Transverse colon (tissue), 4 donors: ENCODE results near the gene GNS. TPM values are rescaled to one million over a fixed set of nuclear protein-coding genes. Genes with fewer than 3 reads are reported as not detected.

Source experiments
- DNase-seq: peaks from one replicate; pipeline ENCODE4 v3.0.0-alpha.2; 2019
- H3K27ac ChIP-seq, 4 donors: fragments of 200-600 bp; sonication (generic); 2 replicates each; pipeline ENCODE4 v1.5.1; 2016 to 2018; ENCODE audit warnings: inconsistent platforms in 4 of 4
- H3K27me3 ChIP-seq: fragments of 200-600 bp; sonication (generic); 2 replicates; pipeline ENCODE4 v1.5.1; 2017; ENCODE audit warnings: inconsistent platforms
- H3K36me3 ChIP-seq, 4 donors: fragments of 200-600 bp; sonication (generic); 2 replicates each; pipeline ENCODE4 v1.5.1; 2017 to 2019; ENCODE audit warnings: inconsistent platforms in 4 of 4
- H3K4me1 ChIP-seq, 4 donors: fragments of 200-600 bp; sonication (generic); 2 replicates each; pipeline ENCODE4 v1.5.1; 2017 to 2020; ENCODE audit warnings: inconsistent platforms in 4 of 4
- H3K4me3 ChIP-seq, 4 donors: fragments of 200-600 bp; sonication (generic); 1 replicate in 1 of 4; 2 replicates in 3 of 4; pipeline versions ENCODE4 v1.5.1 to v1.6.1; 2017 to 2019; ENCODE audit warnings: inconsistent platforms in 4 of 4
- H3K9me3 ChIP-seq, 2 donors: fragments of 200-600 bp; sonication (generic); 2 replicates each; pipeline ENCODE4 v1.5.1; 2017 to 2019; ENCODE audit warnings: inconsistent platforms in 2 of 2
- EP300 ChIP-seq: sonication (generic); formaldehyde crosslinking; IDR thresholded peaks from one replicate; pipeline ENCODE4 v1.6.1; 2017; ENCODE audit warnings: antibody characterized with exemption, low read depth
- POLR2A ChIP-seq: fragments of 450-650 bp; IDR thresholded peaks from one replicate; pipeline ENCODE4 v1.6.1; 2016; ENCODE audit warnings: antibody characterized with exemption, mild to moderate bottlenecking, moderate library complexity
- POLR2AphosphoS5 ChIP-seq, 3 donors: sonication (generic); formaldehyde crosslinking; IDR thresholded peaks; one replicate each; pipeline ENCODE4 v1.6.1; 2016; ENCODE audit warnings: antibody characterized with exemption in 3 of 3
- WGBS, 2 donors: methylation state at CpG; one replicate each; pipeline ENCODE4 v1.1.5; 2018; ENCODE audit warnings: low coverage in 1 of 2; 5-methylcytosine and 5-hydroxymethylcytosine counted together
- in situ Hi-C, 4 donors: fragments of 200-750 bp; cut with MboI; loops; one replicate each; pipeline versions ENCODE4 v1.15.0 to v1.15.1; 2017; ENCODE audit warnings: low sequenced_read_pairs in 3 of 4, low pct_ligation_motif_present in 1 of 4, low pct_unique_long_range_greater_than_20kb in 1 of 4
- intact Hi-C: fragments of 100-400 bp; cut with DNase I; formaldehyde crosslinking; loops from one replicate; pipeline ENCODE4 v1.15.1; 2023; ENCODE audit warnings: low total_unique reads
- total RNA-seq, 4 donors: library from RNA; depleted of rRNA; stranded (reverse); fragments of >200 nt; gene quantifications; one replicate each; pipeline ENCODE4 v1.1.0, GENCODE V29; 2016
- TF ChIP-seq, protein P1 (sequence below), 5 experiments: fragments of 200-600 bp in 3 of 5; fragments of 450-650 bp in 2 of 5; sonication (generic) in 3 of 5; IDR thresholded peaks; 1 replicate in 2 of 5; 2 replicates in 3 of 5; pipeline ENCODE4 v1.5.1; 2016 to 2017; ENCODE audit warnings: antibody characterized with exemption in 5 of 5, inconsistent platforms in 3 of 5, mild to moderate bottlenecking in 2 of 5, moderate library complexity in 1 of 5

Gene GNS
- total RNA-seq, 4 donors from 2014 or later: 22.3 to 67.0 (median 48.3) TPM

DNA sequence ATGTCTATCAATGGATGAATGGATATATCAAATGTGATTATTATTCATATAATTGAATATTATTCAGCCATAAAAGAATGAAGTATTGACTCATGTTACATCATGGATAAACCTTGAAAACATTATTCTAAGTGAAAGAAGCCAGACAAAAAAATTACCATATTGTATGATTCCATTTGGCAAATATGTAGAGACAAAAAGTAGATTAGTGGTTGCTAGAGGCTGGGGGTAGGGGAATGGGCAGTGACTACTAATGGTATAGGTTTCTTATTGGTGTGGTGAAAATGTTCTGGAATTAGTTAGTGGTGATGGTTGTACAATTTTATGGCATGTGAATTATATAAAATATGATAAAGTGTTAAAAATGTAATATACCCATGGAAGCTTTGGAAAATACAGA, 31.8 kb upstream of the GNS start:
- Histone ChIP-seq H3K27ac (no peak overlapping the region), H3K27me3 (peaks cover 4% of the 10 kb centered on the region), H3K9me3 (no peaks in the 10 kb centered on the region), H3K4me1 (peaks cover 0 to 3% (median under 1%) of the 10 kb centered on the region in 4 donors), H3K4me3 (no peak overlapping the region), H3K36me3 (no peaks in the 10 kb centered on the region)
- DNase-seq: no peak
- intact Hi-C loops (no loop called here), in situ Hi-C loops (no loop called here)
- TF ChIP-seq, protein P1, sequence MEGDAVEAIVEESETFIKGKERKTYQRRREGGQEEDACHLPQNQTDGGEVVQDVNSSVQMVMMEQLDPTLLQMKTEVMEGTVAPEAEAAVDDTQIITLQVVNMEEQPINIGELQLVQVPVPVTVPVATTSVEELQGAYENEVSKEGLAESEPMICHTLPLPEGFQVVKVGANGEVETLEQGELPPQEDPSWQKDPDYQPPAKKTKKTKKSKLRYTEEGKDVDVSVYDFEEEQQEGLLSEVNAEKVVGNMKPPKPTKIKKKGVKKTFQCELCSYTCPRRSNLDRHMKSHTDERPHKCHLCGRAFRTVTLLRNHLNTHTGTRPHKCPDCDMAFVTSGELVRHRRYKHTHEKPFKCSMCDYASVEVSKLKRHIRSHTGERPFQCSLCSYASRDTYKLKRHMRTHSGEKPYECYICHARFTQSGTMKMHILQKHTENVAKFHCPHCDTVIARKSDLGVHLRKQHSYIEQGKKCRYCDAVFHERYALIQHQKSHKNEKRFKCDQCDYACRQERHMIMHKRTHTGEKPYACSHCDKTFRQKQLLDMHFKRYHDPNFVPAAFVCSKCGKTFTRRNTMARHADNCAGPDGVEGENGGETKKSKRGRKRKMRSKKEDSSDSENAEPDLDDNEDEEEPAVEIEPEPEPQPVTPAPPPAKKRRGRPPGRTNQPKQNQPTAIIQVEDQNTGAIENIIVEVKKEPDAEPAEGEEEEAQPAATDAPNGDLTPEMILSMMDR (IDR thresholded peaks at IDR 0.05): no peak
- TF ChIP-seq POLR2A (no peak), EP300 (no peak), POLR2AphosphoS5 (IDR thresholded peaks at IDR 0.05) (no peak)

DNA sequence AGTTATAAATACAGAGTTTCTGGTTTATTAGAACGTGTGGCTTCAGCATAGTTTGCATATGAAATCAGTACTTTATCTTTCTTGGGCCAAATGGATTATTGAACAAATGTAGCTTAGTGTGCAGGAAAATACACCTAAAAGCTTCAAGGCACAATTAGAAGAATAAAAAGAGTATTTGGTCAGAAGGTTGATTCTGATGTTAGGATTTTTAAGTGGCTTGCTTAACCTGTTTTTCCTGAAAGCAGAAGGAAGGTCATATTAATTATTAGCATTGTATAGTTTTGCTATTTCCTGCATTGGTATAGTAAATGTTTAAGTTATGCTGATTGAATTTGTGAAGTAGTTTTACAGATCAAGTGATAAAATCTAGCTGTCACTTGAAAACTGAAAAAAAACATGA, 31.0 kb upstream of the GNS start:
- no peak overlapping the region for H3K27ac ChIP-seq
- intact Hi-C loops (no loop called here), in situ Hi-C loops (no loop called here)
- H3K9me3 ChIP-seq: no peaks in the 10 kb centered on the region
- no peaks in the 10 kb centered on the region for H3K36me3 ChIP-seq
- DNase-seq: no peak
- no peaks in the 10 kb centered on the region for H3K4me1 ChIP-seq
- H3K4me3 ChIP-seq: no peak overlapping the region
- 75 to 76% methylated on average over 1 of the region's 1 CpG for WGBS, 2 donors
- H3K27me3 ChIP-seq: peaks cover 7% of the 10 kb centered on the region
- TF ChIP-seq POLR2A (no peak), EP300 (no peak), POLR2AphosphoS5 (IDR thresholded peaks at IDR 0.05) (no peak)
- TF ChIP-seq, protein P1 (IDR thresholded peaks at IDR 0.05): no peak

- Histone ChIP-seq H3K36me3 (no peaks in the 10 kb centered on the region), H3K4me3 (no peak overlapping the region), H3K4me1 (peaks cover 0 to 18% (median 10%) of the 10 kb centered on the region in 4 donors), H3K27me3 (peaks cover 45% of the 10 kb centered on the region), H3K9me3 (no peaks in the 10 kb centered on the region), H3K27ac (no peak overlapping the region)
- DNase-seq: no peak
- intact Hi-C loops (no loop called here), in situ Hi-C loops (no loop called here)
- WGBS, 2 donors: 94 to 100% methylated on average over 1 to 6 of the region's 6 CpGs
- TF ChIP-seq POLR2AphosphoS5 (IDR thresholded peaks at IDR 0.05) (no peak), POLR2A (no peak), EP300 (no peak)
- TF ChIP-seq, protein P1 (IDR thresholded peaks at IDR 0.05): no peak
Measured at GRCh38 chr12:64785838-64786237, 26.6 kb upstream of the GNS start.

DNA sequence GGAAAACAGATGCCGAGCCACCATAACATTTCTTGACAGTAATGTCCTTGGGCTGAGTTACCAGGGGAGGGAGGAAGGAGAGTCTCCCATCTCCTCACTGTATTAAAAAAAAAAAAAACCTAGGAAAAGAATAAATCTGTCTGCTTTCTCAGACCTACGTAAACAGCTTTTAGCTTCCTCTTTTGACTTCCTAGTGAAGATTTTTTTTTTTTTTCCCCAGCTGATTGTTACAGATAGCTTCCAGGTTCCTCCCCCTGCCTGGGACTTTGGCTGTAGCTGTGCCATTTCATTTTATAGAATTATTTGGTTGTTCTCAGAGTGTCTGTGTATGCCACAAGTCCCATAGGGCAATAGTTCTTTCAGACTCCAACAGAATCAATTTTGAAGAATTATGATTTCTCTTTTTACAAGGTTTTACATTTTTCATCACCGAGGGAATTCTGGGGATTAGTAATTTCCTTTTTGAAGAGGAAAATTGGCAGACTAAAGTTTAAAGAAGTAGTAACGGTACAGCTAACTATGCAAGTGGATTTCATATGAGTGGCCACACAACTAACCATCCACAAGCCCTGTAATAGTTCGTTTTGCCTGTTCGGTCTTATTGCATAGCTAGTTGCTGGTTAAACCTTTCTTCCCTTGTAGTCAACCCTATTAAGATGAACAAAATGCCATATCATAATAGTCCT, 23.1 kb upstream of the GNS start:
- Histone ChIP-seq H3K27me3 (peaks cover 51% of the 10 kb centered on the region), H3K4me1 (peaks cover 0 to 37% (median 21%) of the 10 kb centered on the region in 4 donors), H3K27ac (peak overlapping the region in 2 of 4 donors; percentile 75 to 78), H3K4me3 (peak overlapping the region in 3 of 4 donors; percentile 59 to 83 (median 67)), H3K36me3 (no peaks in the 10 kb centered on the region), H3K9me3 (no peaks in the 10 kb centered on the region)
- DNase-seq: no peak
- no peak for TF ChIP-seq POLR2A
- no peak for TF ChIP-seq EP300
- TF ChIP-seq, protein P1 (IDR thresholded peaks at IDR 0.05): no peak
- TF ChIP-seq POLR2AphosphoS5 (IDR thresholded peaks at IDR 0.05): no peak
- 50 to 61% methylated on average over 5 to 6 of the region's 6 CpGs for WGBS, 2 donors
- in situ Hi-C loops: no loop called here
- intact Hi-C loops: no loop called here
